NCI-H526 treated with DMSO at 0.1 percent for 48 hours (cell line): ENCODE measurements around the gene MACF1.

Experiments used
- DNase-seq: peaks from one replicate; lab custom pipeline; 2025; lab: John Stamatoyannopoulos, UW

Gene MACF1

GRCh38 chr1:39392851-39393573, 188.5 kb downstream of the MACF1 start:
- no peak for DNase-seq

- DNase-seq, result no peak
Observed at GRCh38 chr1:39393645-39394044, 189.2 kb downstream of the MACF1 start.

- no peak for DNase-seq
Observed at GRCh38 chr1:39394059-39394458, 189.6 kb downstream of the MACF1 start.

GRCh38 chr1:39394598-39394997, 190.1 kb downstream of the MACF1 start:
- DNase-seq, result peak; percentile 29

DNA sequence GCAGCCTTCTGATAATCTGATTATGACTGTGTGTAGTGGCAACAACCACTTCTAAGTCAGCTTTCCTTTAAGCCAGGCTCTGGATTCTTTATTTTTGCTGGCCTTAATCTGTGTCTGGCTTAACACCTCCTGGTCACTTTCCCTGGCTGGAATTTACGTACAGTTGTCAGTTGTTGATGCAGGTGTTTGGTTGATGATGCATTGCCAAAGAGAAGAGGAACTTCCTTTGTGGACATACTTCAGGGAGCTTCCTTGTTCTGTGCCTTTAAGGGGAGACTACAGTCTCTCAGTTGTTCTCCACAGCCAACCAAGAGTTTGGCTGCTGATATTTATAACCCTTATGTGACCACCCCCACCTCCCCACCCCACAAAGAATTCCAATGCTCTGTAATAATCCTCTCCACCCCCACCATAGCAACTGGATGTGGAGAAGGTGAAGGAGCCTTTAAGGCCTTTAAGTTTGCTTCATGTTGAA, 190.9 kb downstream of the MACF1 start:
- peak; percentile 62 for DNase-seq

DNA sequence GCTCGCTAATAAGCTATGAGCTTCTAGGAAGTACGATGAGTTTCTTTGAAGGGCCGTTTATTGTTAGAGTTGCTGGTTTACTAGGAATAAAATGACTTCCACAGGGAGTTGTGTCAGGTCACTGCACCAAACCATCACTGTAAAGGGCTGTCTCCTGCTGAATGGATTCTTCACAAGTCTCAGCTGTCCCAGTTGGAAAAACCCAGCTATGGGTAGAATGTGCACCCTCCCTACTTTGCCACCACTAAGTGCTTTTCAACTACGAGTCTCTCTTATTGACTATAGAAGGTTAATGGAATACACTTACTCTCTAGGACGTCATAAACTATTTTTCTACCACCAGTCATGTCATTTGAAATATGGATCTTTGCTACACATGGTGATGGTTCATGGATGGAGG, 192.2 kb downstream of the MACF1 start:
- no peak for DNase-seq

GRCh38 chr1:39397487-39397886, 193.0 kb downstream of the MACF1 start:
- no peak for DNase-seq

DNA sequence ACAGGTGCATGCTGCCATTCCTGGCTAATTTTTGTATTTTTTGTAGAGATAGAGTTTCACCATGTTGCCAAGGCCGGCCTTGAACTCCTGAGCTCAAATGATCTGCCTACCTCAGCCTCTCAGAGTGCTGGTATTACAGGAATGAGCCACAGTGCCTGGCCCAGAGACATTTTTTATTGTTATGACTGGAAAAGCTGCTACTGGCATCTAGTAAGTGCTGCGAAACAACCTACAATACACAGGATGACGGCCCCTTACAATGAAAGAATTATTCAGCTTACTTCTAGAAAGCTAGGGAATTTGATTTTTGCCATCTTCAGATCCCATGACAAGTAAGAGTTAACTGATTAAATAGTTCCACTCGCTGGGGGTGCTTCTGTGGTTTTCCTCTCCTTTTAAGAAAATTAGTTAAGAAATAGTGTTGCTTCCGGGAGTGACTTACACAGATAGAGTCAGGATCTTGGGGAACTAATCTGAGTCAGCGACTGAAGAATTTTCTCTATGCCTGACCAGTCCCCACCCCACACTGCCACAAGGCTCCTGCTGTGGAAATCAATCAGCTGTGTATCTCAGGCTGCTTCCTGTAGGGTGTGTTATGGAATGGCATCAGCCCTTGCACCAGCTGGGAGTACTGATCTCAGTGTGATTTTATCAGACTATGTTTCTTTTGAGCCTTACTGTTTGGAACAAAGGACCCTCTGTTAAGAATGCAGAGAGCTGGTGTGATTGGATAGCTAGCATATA, 194.0 kb downstream of the MACF1 start:
- DNase-seq, result peak; percentile 88

DNA sequence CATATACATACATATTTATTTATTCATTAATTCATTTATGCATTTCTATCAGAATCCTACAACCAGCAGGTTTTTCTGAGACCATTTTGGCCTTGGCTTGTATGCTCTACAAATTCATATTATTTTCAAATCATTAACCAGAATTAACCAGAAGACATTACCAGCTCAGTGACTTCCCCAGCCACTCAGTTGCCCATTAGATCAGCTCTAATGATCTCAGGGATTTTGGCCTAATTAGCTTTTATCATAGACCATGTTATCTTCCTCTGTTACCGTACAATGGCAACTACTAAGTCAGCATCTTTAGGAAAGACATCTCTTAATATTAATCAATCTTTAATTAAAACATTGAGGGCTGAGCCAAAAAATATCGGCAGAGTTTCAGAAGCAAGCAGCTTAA, 196.6 kb downstream of the MACF1 start:
- no peak for DNase-seq

DNA sequence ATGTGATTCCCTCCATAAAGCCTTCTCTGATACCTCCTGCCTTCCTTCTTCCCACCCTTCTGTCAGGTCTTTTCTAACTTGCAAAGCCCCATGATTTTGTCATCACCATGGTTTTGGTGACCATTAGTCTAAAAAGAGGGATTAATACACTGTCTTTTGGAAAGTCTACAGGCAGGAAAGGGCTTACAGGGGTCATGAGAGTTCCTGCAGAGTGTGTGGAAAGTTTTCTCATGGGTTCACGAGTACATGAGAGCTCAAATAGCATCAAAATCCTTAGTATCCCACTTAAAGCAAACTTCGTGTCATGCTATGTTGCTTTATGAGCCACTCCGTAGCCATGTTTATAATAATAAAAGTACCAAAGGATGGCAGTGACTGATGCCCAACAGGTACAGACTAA, 200.4 kb downstream of the MACF1 start:
- DNase-seq, result no peak

GRCh38 chr1:39405358-39405757, 200.9 kb downstream of the MACF1 start:
- no peak for DNase-seq

DNA sequence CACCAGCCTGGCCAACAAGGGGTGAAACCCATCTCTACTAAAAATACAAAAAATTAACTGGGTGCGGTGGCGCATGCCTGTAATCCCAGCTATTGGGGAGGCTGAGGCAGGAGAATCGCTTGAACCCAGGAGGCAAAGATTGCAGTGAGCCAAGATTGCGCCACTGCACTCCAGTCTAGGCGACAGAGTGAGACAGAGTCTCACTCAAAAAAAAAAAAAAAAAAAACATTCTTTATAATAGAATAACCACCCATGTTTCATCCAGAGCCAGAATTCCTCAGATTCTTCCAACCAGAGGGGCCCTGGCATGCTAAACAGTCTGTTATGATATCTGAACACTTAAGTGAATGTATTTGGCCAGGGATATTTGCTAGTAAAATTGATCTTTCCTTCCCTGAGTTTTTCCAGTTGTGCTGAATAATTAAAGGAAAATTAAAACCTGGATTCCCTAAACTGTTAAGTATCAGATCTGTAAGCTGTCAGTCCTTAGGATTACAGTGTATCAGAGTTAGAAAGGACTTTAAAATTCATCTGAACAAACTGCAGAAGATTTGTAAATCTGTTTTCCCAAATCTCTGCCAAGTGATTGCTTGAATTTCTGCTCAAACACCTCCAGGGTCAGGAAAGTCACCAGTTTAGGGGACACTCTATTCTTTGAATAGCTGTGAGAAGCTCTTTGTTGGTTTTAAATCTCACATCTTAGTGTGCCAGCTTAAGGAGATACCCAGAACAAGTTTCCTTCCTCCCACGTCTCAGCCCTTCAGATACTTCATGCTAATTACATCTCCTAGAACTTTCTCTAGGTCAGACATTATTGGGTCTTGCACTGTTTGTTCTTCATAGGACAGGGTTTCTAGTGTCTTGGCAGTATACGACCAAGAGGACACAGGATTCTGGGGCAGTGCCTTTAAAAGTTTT, 202.3 kb downstream of the MACF1 start:
- DNase-seq, result no peak

DNA sequence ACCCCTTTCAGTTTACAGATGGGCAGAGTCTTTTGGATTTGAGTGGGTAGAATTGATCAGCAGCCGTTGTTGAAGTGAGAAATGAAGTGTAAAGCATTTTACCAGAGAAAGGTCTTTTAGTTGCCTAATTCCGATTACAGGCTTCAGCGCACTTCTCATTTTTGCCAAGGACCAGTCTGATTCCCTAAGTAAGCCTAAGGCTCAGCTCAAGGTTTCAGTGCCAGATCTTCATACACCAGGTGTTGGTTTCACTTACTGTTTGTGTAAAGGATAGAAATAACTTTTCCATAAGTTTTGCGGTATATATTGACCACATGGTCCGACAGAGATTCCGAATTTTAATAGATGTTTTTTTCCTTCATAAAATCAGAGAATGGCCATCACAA, 203.0 kb downstream of the MACF1 start:
- peak; percentile 43 for DNase-seq

GRCh38 chr1:39407896-39408640, 203.6 kb downstream of the MACF1 start:
- no peak for DNase-seq

DNA sequence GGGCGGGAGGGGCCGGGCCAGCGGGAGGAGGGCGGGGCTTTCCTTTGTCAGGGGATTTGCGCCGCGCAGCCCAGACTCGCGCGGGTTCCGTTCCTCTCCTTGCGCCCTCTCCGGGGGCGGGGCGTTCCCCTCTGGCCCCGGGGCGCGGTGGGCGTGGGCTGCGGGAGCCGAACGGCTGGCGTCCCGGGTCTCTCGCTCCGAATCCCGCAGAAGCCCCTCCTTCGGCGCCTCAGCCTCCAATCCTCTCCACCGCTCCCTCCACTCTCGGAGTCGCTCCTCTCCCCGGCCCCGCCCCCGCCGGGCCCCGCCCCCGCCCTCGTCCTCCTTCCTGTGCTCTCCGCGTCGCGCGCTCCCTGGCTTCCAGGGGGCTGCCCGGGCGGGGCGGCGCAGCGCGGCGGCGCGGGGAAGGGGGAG, 204.2 kb downstream of the MACF1 start:
- peak; percentile 97 for DNase-seq

DNA sequence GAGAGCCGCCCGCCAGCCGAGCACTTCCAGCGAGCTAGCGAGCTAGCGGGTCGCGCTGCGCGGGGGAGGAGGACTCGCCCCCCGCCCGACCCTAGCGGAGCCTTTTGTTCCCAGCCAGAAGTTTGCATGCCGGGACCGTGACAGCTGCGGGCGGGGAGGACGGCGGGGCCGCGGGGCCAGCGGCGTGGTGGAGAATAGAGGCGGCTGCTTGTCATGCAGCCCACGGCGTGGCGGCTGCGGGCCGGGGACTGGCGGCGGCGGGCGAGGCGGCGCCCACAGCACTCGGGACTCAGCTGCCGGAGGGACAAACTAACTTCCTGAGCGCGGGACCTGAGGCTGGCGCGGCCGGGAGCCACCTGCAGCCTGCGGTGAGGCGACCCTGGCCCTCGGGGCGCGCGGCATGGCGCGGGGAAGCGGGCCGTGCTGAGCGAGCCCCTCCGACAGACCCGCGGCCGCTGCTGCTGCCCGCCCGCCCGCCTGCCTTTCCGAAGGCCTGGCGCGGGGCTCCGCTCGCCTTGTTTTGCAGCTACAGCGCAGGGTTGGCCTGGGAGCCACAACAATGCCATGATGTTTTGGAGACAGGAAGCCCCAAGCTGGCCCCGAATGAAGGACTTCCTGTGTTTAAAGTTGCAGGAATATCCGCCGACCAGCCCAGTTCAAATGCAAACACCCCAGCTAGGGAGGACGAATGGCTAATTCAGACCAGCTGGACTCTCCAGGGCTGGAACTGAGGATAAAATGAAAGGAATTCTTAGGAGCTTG, 204.7 kb downstream of the MACF1 start:
- DNase-seq, result peak; percentile 89

GRCh38 chr1:39410915-39411436, 206.5 kb downstream of the MACF1 start:
- DNase-seq, result peak; percentile 51

GRCh38 chr1:39411526-39412478, 207.3 kb downstream of the MACF1 start:
- no peak for DNase-seq

DNA sequence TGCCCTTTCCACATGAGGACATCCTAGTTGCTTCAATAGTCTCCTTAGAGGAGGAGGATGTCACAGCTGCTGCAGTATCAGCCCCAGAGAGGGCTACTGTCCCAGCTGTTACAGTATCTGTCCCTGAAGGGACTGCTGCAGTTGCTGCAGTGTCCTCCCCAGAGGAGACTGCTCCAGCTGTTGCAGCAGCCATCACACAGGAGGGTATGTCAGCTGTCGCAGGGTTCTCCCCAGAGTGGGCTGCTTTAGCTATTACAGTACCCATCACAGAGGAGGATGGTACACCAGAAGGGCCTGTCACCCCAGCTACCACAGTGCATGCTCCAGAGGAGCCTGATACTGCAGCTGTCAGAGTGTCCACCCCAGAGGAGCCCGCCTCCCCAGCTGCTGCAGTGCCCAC, 208.4 kb downstream of the MACF1 start:
- DNase-seq, result no peak
